Head of caudate nucleus (tissue), 42 donors: Measurements from ENCODE around the gene ATXN7L3.
"Not testable (repeated sequence)": the region's sequence is repeated elsewhere in the genome, so short reads cannot be mapped to it uniquely, and the experiment has no call there.

Source experiments
- DNase-seq, 42 donors: peaks; one replicate each; pipeline versions ENCODE4 v3.0.0 to v3.0.0-alpha.2; 2020 to 2021; ENCODE audit warnings: mixed read lengths in 7 of 42
- intact Hi-C: fragments of 100-400 bp; cut with DNase I; formaldehyde crosslinking; loops from one replicate; pipeline ENCODE4 v1.15.0; 2022

The ATXN7L3 gene

DNA sequence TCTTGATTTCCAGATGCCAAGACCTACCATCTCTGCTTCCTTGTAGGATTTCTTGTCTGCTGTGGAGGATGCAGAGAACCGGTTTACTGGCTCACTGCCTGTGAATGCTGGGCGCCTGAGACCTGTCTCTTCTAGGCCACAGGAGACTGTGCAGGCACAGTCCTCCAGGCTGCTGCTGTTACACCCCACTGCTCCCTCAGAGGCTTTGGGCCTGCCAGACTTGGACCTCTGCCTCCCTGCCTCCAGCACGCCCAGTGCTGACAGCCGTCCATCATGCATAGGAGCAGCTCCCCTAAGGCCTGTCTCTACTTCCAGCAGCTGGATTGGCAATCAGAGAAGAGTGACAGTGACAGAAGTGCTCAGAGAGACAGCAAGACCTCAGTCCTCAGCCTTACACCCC is 51.9 kb downstream of the ATXN7L3 start:
- DNase-seq: no peak
- intact Hi-C loops: no loop called here

DNA sequence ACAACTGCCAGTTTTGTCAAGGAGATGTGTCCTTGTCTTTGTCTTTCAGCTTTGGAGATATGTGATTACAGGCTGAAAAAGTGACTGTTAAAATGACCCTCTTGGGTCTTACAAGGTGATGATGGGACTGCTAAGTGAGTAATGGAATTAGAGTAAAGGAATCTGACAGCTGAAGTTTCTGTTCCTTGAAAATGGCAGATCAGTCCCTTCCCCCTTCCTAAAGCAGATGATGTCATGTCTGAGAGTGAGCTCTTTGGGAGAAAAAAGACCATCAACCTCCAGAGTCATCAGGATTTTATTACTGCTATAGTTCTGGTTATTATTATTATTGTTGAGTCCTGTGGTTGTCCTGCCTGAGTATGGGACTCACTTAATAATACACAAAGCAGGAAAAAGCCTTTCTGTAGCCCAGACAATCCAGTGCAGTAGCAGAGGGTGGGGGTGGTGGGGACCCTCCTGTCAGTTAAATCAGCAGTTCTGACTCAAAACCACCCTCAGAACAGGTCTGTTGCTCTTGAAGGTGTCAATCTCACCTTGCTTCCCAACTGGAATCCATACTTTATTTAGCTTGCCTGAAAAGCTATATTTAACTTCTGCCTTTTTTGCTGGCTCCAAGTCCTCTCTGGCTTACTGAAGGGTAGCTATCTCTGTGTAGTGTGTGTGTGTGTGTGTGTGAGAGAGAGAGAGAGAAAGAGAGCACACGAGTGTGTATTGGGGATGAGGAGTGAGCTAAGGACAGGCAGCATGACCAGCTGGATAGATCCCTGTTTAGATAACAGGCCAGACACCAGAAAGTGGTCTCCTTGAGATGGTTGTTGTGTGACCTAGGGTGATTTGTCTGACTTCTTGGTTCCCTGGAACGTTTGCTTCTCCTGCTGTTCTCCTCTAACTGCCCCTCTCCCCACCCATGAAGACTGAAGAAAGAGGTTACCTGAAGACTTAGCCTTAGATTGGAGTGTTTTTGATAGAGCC is 53.0 kb downstream of the ATXN7L3 start:
- peak in 9 of 42 donors; percentile 5 to 62 (median 41) for DNase-seq
- intact Hi-C loops: no loop called here

DNA sequence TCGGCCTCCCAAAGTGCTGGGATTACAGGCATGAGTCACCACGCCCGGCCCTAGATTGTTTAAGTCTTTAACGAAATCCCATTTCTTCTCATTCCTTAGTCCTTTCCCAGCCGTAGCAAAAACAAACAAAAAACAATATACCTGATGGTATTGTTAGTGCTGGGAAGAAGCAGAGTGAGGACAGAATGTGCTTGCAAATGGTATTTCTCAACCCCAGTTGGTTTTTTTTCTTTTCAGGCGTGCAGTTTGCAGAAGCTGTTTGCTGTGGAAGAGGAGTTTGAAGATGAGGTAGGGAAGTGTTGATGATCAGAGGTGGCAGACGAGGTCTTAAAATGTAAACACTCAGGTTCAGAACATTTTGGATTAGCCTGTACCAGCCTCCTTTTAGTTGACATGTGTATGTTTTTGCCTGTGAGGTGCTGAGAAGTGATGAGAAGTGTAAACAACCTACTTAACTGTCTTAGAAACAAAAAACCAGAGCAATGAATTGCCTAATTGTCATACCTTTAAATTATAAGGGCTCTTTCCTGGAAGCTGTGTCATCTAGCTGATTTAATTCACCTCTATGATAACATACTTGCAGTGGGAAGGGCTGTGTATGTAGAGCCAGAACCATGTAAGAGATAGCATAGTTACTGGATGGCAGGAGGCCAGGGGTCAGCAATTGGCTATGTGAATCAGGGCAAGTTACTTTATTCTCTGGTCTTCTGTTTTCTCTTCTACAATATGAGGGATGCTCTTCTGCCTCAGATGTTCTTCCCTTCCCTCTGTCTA is 54.5 kb downstream of the ATXN7L3 start:
- intact Hi-C loops: no loop called here
- DNase-seq: no peak

DNA sequence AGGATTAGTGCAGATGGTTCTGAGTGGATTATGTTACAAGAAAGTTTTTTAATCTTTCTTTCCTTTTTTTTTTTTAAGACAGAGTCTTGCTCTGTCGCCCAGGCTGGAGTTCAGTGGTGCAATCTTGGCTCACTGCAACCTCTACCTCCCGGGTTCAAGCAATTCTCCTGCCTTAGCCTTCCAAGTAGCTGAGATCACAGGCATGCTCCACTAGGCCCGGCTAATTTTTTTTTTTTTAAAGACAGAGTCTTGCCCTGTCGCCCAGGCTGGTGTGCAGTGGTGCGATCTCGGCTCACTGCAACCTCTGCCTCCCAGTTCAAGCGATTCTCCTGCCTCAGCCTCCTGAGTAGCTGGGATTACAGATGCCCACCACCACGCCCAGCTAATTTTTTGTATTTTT is 55.8 kb downstream of the ATXN7L3 start:
- DNase-seq, intact Hi-C loops: not testable (repeated sequence)
